LNCAP (cell line): ENCODE measurements around the gene CDKN1C.

Source experiments
- CTCF ChIP-seq: fragments of 450-650 bp; IDR thresholded peaks from 2 replicates; pipeline ENCODE4 v1.5.1; 2017; ENCODE audit warnings: mild to moderate bottlenecking

The CDKN1C gene

GRCh38 chr11:2930704-2931419, 45.3 kb upstream of the CDKN1C start:
- TF ChIP-seq CTCF = peak; percentile 98

GRCh38 chr11:2929950-2930703, 44.6 kb upstream of the CDKN1C start:
- no peak for TF ChIP-seq CTCF

GRCh38 chr11:2929531-2929949, 44.0 kb upstream of the CDKN1C start:
- no peak for TF ChIP-seq CTCF

GRCh38 chr11:2928605-2929530, 43.3 kb upstream of the CDKN1C start, which contains the start of gene PHLDA2:
Gene PHLDA2 (minus strand): TSS chr11:2929420. CDS start chr11:2929364, 56 bp downstream.
- no peak for TF ChIP-seq CTCF

- TF ChIP-seq CTCF = no peak
These were observed 42.5 kb upstream of the CDKN1C start for GRCh38 chr11:2927851-2928604.

GRCh38 chr11:2927121-2927800, 41.7 kb upstream of the CDKN1C start:
- TF ChIP-seq CTCF = no peak
